ENCODE measurements around the gene ATG4A. TPM values are rescaled to one million over a fixed set of nuclear protein-coding genes. Genes with fewer than 3 reads are reported as not detected.

ATG4A gene
- polyA plus RNA-seq, 1 of the 3 experiments (the other 2 are of a cell fraction) = 4.1 TPM

DNA sequence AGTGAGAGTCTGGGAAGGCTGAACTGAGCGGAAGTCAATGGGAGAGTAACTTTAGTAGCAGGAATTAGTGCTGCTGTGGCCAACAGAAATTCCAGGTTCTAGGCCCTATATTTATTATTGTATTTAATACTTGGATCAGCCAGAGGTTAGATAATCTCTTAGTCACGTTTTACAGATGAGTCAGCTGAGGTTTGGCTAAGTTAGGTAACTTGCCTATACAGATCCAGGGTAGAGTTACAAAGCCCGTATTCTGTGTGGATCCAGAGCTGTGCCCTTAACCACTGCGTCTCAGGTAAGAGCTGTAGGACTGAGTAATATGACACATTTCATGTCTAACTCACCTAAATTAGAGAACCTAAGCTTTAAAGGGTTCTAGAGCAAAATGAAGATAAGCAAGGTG lies 20.7 kb upstream of the ATG4A start:
- WGBS (ENCODE audit: low lambda C conversion rate) = 17% methylated on average over 4 of the region's 4 CpGs
- H3K27ac ChIP-seq (ENCODE audit: low read depth in 2 of 2, low read length in 1 of 2) = no peak overlapping the region
- no peak for DNase-seq
- H3K79me2 ChIP-seq (ENCODE audit: insufficient read depth) = no peaks in the 10 kb centered on the region
- no peak overlapping the region for H2AFZ ChIP-seq (ENCODE audit: low read depth)
- H3K9ac ChIP-seq = no peak overlapping the region
- TF ChIP-seq MXI1 (IDR thresholded peaks at IDR 0.05; ENCODE audit: low read depth, low read length) (no peak), NRF1 (IDR thresholded peaks at IDR 0.05; ENCODE audit: low read depth, low read length) (no peak), GATA2 (CRISPR knock-in tag; IDR thresholded peaks at IDR 0.05) (no peak)
- TF ChIP-seq, protein P1, sequence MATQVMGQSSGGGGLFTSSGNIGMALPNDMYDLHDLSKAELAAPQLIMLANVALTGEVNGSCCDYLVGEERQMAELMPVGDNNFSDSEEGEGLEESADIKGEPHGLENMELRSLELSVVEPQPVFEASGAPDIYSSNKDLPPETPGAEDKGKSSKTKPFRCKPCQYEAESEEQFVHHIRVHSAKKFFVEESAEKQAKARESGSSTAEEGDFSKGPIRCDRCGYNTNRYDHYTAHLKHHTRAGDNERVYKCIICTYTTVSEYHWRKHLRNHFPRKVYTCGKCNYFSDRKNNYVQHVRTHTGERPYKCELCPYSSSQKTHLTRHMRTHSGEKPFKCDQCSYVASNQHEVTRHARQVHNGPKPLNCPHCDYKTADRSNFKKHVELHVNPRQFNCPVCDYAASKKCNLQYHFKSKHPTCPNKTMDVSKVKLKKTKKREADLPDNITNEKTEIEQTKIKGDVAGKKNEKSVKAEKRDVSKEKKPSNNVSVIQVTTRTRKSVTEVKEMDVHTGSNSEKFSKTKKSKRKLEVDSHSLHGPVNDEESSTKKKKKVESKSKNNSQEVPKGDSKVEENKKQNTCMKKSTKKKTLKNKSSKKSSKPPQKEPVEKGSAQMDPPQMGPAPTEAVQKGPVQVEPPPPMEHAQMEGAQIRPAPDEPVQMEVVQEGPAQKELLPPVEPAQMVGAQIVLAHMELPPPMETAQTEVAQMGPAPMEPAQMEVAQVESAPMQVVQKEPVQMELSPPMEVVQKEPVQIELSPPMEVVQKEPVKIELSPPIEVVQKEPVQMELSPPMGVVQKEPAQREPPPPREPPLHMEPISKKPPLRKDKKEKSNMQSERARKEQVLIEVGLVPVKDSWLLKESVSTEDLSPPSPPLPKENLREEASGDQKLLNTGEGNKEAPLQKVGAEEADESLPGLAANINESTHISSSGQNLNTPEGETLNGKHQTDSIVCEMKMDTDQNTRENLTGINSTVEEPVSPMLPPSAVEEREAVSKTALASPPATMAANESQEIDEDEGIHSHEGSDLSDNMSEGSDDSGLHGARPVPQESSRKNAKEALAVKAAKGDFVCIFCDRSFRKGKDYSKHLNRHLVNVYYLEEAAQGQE (IDR thresholded peaks at IDR 0.05; ENCODE audit: low read depth, low read length) = no peak
- no peaks in the 10 kb centered on the region for H3K36me3 ChIP-seq (replicated peaks in 1 of 2; ENCODE audit: control insufficient read depth in 1 of 2, insufficient read depth in 2 of 2, low read length in 1 of 2)
- no peaks in the 10 kb centered on the region for H3K9me3 ChIP-seq
- H4K20me1 ChIP-seq (ENCODE audit: insufficient read depth) = no peaks in the 10 kb centered on the region
- ChIA-PET POLR2A (no interaction called here), CTCF (interaction anchor here (0.6 to 2.1 kb wide), 5 partner anchors 9 to 411 kb away, joined by 3 to 4 read pairs (median 3); partner anchors contain the start of gene NCBP2L)
- peaks cover 20% of the 10 kb centered on the region; the same call in 1 of the 2 replicates for H3K27me3 ChIP-seq (ENCODE audit: insufficient read depth)
- H3K4me2 ChIP-seq = no peak overlapping the region
- H3F3A ChIP-seq (replicated peaks; ENCODE audit: insufficient read depth) = no peaks in the 10 kb centered on the region
- H3K4me3 ChIP-seq (ENCODE audit: low read depth in 2 of 2, low read length in 1 of 2) = no peak overlapping the region
- H3K4me1 ChIP-seq (ENCODE audit: control insufficient read depth in 1 of 2, insufficient read depth in 2 of 2, low read depth in 1 of 2, low read length in 1 of 2) = peaks cover 0 to 3% of the 10 kb centered on the region in 2 experiments; a peak in 1 of 4 replicates
- no peaks in the 10 kb centered on the region for H3K9me2 ChIP-seq

DNA sequence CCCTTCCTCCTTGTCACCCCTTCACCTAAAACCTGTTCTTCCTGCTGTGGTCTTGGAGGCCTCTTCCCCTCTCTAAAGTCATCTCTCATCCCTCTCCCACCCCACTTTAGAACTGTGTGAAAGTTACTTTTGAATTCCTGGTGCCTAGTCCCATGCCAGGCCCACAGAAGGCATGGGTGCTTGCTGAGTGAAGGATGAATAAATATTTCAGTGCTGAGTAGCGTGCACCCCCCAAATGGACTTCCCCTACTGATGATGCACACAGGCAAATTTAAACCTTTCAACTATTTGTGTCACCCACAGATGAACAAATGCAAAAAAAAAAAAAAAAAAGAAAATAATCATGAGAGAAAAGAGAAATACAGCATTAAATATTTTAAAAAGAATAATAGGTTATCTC lies 20.0 kb upstream of the ATG4A start:
- no peak overlapping the region for H3K4me2 ChIP-seq
- no peak overlapping the region for H2AFZ ChIP-seq (ENCODE audit: low read depth)
- 46% methylated on average over 1 of the region's 1 CpG for WGBS (ENCODE audit: low lambda C conversion rate)
- peaks cover 19% of the 10 kb centered on the region; the same call in 1 of the 2 replicates for H3K27me3 ChIP-seq (ENCODE audit: insufficient read depth)
- H3K79me2 ChIP-seq (ENCODE audit: insufficient read depth) = no peaks in the 10 kb centered on the region
- DNase-seq = no peak
- H3F3A ChIP-seq (replicated peaks; ENCODE audit: insufficient read depth) = no peaks in the 10 kb centered on the region
- no peak overlapping the region for H3K9ac ChIP-seq
- no peaks in the 10 kb centered on the region for H4K20me1 ChIP-seq (ENCODE audit: insufficient read depth)
- TF ChIP-seq, protein P1 (IDR thresholded peaks at IDR 0.05; ENCODE audit: low read depth, low read length) = no peak
- TF ChIP-seq POLR2AphosphoS5 (IDR thresholded peaks at IDR 0.05; ENCODE audit: low read depth, low read length) (no peak), TEAD4 (IDR thresholded peaks at IDR 0.05; ENCODE audit: borderline replicate concordance, insufficient read depth) (no peak), ELF1 (IDR thresholded peaks at IDR 0.05) (no peak)
- TF ChIP-seq, protein P2, sequence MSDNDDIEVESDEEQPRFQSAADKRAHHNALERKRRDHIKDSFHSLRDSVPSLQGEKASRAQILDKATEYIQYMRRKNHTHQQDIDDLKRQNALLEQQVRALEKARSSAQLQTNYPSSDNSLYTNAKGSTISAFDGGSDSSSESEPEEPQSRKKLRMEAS (IDR thresholded peaks at IDR 0.05; ENCODE audit: low read depth) = no peak
- TF ChIP-seq, protein P3, sequence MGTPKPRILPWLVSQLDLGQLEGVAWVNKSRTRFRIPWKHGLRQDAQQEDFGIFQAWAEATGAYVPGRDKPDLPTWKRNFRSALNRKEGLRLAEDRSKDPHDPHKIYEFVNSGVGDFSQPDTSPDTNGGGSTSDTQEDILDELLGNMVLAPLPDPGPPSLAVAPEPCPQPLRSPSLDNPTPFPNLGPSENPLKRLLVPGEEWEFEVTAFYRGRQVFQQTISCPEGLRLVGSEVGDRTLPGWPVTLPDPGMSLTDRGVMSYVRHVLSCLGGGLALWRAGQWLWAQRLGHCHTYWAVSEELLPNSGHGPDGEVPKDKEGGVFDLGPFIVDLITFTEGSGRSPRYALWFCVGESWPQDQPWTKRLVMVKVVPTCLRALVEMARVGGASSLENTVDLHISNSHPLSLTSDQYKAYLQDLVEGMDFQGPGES (IDR thresholded peaks at IDR 0.05; ENCODE audit: low read depth, low read length) = no peak
- no peak overlapping the region for H3K27ac ChIP-seq (ENCODE audit: low read depth in 2 of 2, low read length in 1 of 2)
- ChIA-PET POLR2A (no interaction called here), CTCF (interaction anchor here (1.4 to 1.5 kb wide), 3 partner anchors 51 to 294 kb away, joined by 3 read pairs; partner anchors contain the start of gene NCBP2L)
- H3K9me3 ChIP-seq = no peaks in the 10 kb centered on the region
- peaks cover 0 to 3% of the 10 kb centered on the region in 2 experiments; a peak in 1 of 4 replicates for H3K4me1 ChIP-seq (ENCODE audit: control insufficient read depth in 1 of 2, insufficient read depth in 2 of 2, low read depth in 1 of 2, low read length in 1 of 2)
- no peaks in the 10 kb centered on the region for H3K36me3 ChIP-seq (replicated peaks in 1 of 2; ENCODE audit: control insufficient read depth in 1 of 2, insufficient read depth in 2 of 2, low read length in 1 of 2)
- no peaks in the 10 kb centered on the region for H3K9me2 ChIP-seq
- H3K4me3 ChIP-seq (ENCODE audit: low read depth in 2 of 2, low read length in 1 of 2) = no peak overlapping the region
